ENCODE data around the gene SRPK2. TPM values are rescaled to one million over a fixed set of nuclear protein-coding genes. Genes with fewer than 3 reads are reported as not detected.

SRPK2 gene
- polyA plus RNA-seq, 1 of the 3 experiments (the other 2 are of a cell fraction), result 15.4 TPM

DNA sequence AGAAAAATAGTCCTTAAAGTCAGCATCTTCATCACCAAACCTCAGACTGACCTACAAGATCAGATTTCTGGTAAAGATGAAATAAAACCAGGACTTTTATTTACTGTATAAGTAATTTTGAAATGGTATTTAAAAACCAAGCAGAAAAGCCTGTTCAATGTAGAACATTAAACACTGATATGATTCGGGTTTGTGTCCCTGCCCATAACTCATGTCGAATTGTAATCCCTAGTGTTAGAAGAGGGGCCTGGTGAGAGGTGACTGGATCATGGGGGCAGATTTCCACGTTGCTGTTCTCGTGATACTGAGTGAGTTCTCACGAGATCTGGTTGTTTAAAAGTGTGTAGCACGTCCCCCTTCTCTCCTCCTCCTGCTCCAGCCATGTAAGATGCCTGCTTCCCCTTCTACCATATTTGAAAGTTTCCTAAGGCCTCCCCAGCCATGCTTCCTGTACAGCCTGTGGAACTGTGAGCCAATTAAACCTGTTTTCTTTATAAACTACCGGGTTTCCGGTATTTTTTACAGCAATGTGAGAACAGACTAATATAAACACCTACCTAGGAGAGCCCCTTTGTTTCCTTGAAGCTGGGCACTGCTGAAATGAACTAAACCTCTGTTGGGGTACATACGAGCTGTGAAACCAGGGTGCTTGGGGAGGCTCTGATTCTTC lies 254.6 kb downstream of the SRPK2 start (continued):
- TF ChIP-seq, protein P1, sequence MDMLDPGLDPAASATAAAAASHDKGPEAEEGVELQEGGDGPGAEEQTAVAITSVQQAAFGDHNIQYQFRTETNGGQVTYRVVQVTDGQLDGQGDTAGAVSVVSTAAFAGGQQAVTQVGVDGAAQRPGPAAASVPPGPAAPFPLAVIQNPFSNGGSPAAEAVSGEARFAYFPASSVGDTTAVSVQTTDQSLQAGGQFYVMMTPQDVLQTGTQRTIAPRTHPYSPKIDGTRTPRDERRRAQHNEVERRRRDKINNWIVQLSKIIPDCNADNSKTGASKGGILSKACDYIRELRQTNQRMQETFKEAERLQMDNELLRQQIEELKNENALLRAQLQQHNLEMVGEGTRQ (IDR thresholded peaks at IDR 0.05; ENCODE audit: borderline replicate concordance, low read depth, low read length), result no peak
- TF ChIP-seq, protein P2, sequence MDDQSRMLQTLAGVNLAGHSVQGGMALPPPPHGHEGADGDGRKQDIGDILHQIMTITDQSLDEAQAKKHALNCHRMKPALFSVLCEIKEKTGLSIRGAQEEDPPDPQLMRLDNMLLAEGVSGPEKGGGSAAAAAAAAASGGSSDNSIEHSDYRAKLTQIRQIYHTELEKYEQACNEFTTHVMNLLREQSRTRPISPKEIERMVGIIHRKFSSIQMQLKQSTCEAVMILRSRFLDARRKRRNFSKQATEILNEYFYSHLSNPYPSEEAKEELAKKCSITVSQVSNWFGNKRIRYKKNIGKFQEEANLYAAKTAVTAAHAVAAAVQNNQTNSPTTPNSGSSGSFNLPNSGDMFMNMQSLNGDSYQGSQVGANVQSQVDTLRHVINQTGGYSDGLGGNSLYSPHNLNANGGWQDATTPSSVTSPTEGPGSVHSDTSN (IDR thresholded peaks at IDR 0.05), result no peak
- no peak for TF ChIP-seq TEAD4 (IDR thresholded peaks at IDR 0.05; ENCODE audit: borderline replicate concordance, insufficient read depth)
- TF ChIP-seq FOXJ3 (CRISPR knock-in tag; IDR thresholded peaks at IDR 0.05), result no peak
- TF ChIP-seq, protein P3, sequence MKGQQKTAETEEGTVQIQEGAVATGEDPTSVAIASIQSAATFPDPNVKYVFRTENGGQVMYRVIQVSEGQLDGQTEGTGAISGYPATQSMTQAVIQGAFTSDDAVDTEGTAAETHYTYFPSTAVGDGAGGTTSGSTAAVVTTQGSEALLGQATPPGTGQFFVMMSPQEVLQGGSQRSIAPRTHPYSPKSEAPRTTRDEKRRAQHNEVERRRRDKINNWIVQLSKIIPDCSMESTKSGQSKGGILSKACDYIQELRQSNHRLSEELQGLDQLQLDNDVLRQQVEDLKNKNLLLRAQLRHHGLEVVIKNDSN (IDR thresholded peaks at IDR 0.05; ENCODE audit: borderline replicate concordance, low read depth), result no peak

DNA sequence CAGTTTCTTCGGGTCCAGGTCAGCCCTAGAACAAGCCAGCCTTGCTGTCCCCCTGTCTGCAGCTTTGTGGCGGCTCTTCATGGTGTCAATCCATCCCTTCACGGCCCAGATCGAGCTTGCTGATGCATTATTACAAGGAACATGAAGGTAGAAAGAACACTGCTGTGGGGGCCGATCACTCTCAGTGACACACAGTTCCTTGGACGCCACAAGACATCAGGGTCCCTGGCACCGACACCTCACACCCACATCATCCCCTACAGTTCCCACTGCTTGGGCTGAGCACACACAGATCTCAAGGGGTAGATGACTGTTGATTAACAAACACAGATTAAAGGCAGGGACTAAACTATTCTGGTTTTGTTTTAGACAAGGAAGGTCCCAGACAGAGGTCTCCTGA lies 255.4 kb downstream of the SRPK2 start:
- Histone ChIP-seq H3K4me2 (no peak overlapping the region), H3K4me3 (ENCODE audit: low read depth in 2 of 2, low read length in 1 of 2) (no peak overlapping the region), H3K27me3 (ENCODE audit: insufficient read depth) (no peaks in the 10 kb centered on the region), H3K79me2 (ENCODE audit: insufficient read depth) (peaks cover 57% of the 10 kb centered on the region), H3K36me3 (replicated peaks in 1 of 2; ENCODE audit: control insufficient read depth in 1 of 2, insufficient read depth in 2 of 2, low read length in 1 of 2) (peaks cover 28 to 42% of the 10 kb centered on the region in 2 experiments), H3K9me3 (no peaks in the 10 kb centered on the region), H2AFZ (ENCODE audit: low read depth) (no peak overlapping the region), H3K27ac (ENCODE audit: low read depth in 2 of 2, low read length in 1 of 2) (no peak overlapping the region), H3K9me2 (no peaks in the 10 kb centered on the region), H3K4me1 (ENCODE audit: control insufficient read depth in 1 of 2, insufficient read depth in 2 of 2, low read depth in 1 of 2, low read length in 1 of 2) (no peaks in the 10 kb centered on the region; a peak in 1 of 4 replicates), H4K20me1 (ENCODE audit: insufficient read depth) (peaks cover 33% of the 10 kb centered on the region; the same call in 1 of the 2 replicates), H3K9ac (no peak overlapping the region), H3F3A (replicated peaks; ENCODE audit: insufficient read depth) (no peaks in the 10 kb centered on the region)
- no peak for DNase-seq
- ChIA-PET CTCF (interaction anchor here (1.9 kb wide), 1 partner anchor 153 kb away, joined by 4 read pairs; no protein-coding TSS in a partner anchor), POLR2A (no interaction called here)
- 98% methylated on average over 7 of the region's 7 CpGs for WGBS (ENCODE audit: low lambda C conversion rate)
- no peak for TF ChIP-seq GABPA (IDR thresholded peaks at IDR 0.05; ENCODE audit: low read depth)
- no peak for TF ChIP-seq YY1 (IDR thresholded peaks at IDR 0.05; ENCODE audit: low read depth)
- no peak for TF ChIP-seq MXI1 (IDR thresholded peaks at IDR 0.05; ENCODE audit: low read depth, low read length)
- no peak for TF ChIP-seq EZH2phosphoT487 (IDR thresholded peaks at IDR 0.05; ENCODE audit: borderline replicate concordance, low read depth)
- no peak for TF ChIP-seq MEF2A (IDR thresholded peaks at IDR 0.05; ENCODE audit: borderline replicate concordance, low read depth)
- no peak for TF ChIP-seq RFX5 (IDR thresholded peaks at IDR 0.05; ENCODE audit: low read length)
- no peak for TF ChIP-seq TCF12 (IDR thresholded peaks at IDR 0.05)
- TF ChIP-seq POLR2AphosphoS5 (IDR thresholded peaks at IDR 0.05; ENCODE audit: low read depth, low read length), result no peak
- TF ChIP-seq FOXJ3 (CRISPR knock-in tag; IDR thresholded peaks at IDR 0.05), result no peak
- TF ChIP-seq, protein P4, sequence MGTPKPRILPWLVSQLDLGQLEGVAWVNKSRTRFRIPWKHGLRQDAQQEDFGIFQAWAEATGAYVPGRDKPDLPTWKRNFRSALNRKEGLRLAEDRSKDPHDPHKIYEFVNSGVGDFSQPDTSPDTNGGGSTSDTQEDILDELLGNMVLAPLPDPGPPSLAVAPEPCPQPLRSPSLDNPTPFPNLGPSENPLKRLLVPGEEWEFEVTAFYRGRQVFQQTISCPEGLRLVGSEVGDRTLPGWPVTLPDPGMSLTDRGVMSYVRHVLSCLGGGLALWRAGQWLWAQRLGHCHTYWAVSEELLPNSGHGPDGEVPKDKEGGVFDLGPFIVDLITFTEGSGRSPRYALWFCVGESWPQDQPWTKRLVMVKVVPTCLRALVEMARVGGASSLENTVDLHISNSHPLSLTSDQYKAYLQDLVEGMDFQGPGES (IDR thresholded peaks at IDR 0.05; ENCODE audit: low read depth, low read length), result no peak
- TF ChIP-seq, protein P1 (IDR thresholded peaks at IDR 0.05; ENCODE audit: borderline replicate concordance, low read depth, low read length), result no peak
- TF ChIP-seq SIN3A (IDR thresholded peaks at IDR 0.05; ENCODE audit: borderline replicate concordance, low read depth, low read length), result no peak

Data from SK-N-SH (cell line).